GM12878 (cell line): Measurements from ENCODE around the gene TATDN3. TPM values are rescaled to one million over a fixed set of nuclear protein-coding genes. Genes with fewer than 3 reads are reported as not detected.

Source experiments
- BACH1 ChIP-seq: fragments of 450-650 bp; IDR thresholded peaks from 2 replicates; pipeline ENCODE4 v1.6.1; 2017; ENCODE audit warnings: mild to moderate bottlenecking, borderline replicate concordance
- BMI1 ChIP-seq: fragments of 450-650 bp; IDR thresholded peaks from 2 replicates; pipeline ENCODE4 v1.6.1; 2016; ENCODE audit warnings: mild to moderate bottlenecking, moderate library complexity, borderline replicate concordance
- CBX3 ChIP-seq: fragments of 200-600 bp; sonication (generic); IDR thresholded peaks from 2 replicates; pipeline ENCODE4 v1.6.1; 2016; ENCODE audit warnings: low read depth, borderline replicate concordance
- CHD1 ChIP-seq: IDR thresholded peaks from 2 replicates; pipeline ENCODE4 v1.6.1; 2012; ENCODE audit warnings: low read depth, low read length, improper control_type of control experiment
- CREM ChIP-seq: IDR thresholded peaks from 2 replicates; pipeline ENCODE4 v1.6.1; 2014; ENCODE audit warnings: antibody characterized with exemption, low read depth
- ETV6 ChIP-seq, 2 experiments: fragments of 450-650 bp in 1 of 2; IDR thresholded peaks in 1 of 2; conservative IDR thresholded peaks in 1 of 2; 2 replicates each; pipeline ENCODE4 v1.6.1; 2014; ENCODE audit warnings: antibody characterized with exemption in 1 of 2, borderline replicate concordance in 1 of 2, low read depth in 1 of 2, mild to moderate bottlenecking in 1 of 2, moderate library complexity in 1 of 2
- HDAC6 ChIP-seq: fragments of 200-600 bp; sonication (generic); IDR thresholded peaks from one replicate; pipeline ENCODE4 v1.8.0; 2017; ENCODE audit warnings: antibody characterized with exemption; ENCODE audit not compliant: unreplicated experiment
- IRF4 ChIP-seq: IDR thresholded peaks from 2 replicates; pipeline ENCODE4 v1.6.1; 2011; ENCODE audit warnings: low read depth, low read length
- JUNB ChIP-seq: IDR thresholded peaks from 2 replicates; pipeline ENCODE4 v1.6.1; 2016; ENCODE audit warnings: antibody characterized with exemption, mild to moderate bottlenecking
- KAT2A ChIP-seq: conservative IDR thresholded peaks from 2 replicates; pipeline ENCODE4 v1.6.1; 2011; ENCODE audit warnings: low read depth, low read length; ENCODE audit not compliant: control insufficient read depth
- MEF2A ChIP-seq: IDR thresholded peaks from 2 replicates; pipeline ENCODE4 v1.6.1; 2011; ENCODE audit warnings: low read depth, mild to moderate bottlenecking, low read length, moderate library complexity; ENCODE audit not compliant: insufficient read depth
- MEF2B ChIP-seq: fragments of 450-650 bp; IDR thresholded peaks from 2 replicates; pipeline ENCODE4 v1.6.1; 2018; ENCODE audit warnings: mild to moderate bottlenecking, moderate library complexity; ENCODE audit not compliant: partially characterized antibody, poor library complexity, severe bottlenecking
- MYB ChIP-seq: fragments of 150-350 bp; IDR thresholded peaks from 2 replicates; pipeline ENCODE4 v1.6.1; 2014; ENCODE audit warnings: mild to moderate bottlenecking, low read depth, low read length, borderline replicate concordance
- NFXL1 ChIP-seq: fragments of 450-650 bp; IDR thresholded peaks from 2 replicates; pipeline ENCODE4 v1.6.1; 2017; ENCODE audit warnings: antibody characterized with exemption, mild to moderate bottlenecking, borderline replicate concordance
- NFYB ChIP-seq: IDR thresholded peaks from 2 replicates; pipeline ENCODE4 v1.6.1; 2011; ENCODE audit warnings: low read depth, mild to moderate bottlenecking, low read length, improper control_type of control experiment, moderate library complexity; ENCODE audit not compliant: insufficient read depth
- YBX1 ChIP-seq: fragments of 450-650 bp; IDR thresholded peaks from 2 replicates; pipeline ENCODE4 v1.6.1; 2016; ENCODE audit warnings: antibody characterized with exemption
- ZNF384 ChIP-seq: IDR thresholded peaks from 2 replicates; pipeline ENCODE4 v1.6.1; 2012; ENCODE audit warnings: low read depth, mild to moderate bottlenecking, low read length, improper control_type of control experiment, borderline replicate concordance
- polyA plus RNA-seq, 11 experiments: library from polyadenylated mRNA; depleted of rRNA in 4 of 11; unstranded in 6 of 11; stranded (reverse) in 5 of 11; fragments of >200 nt; fragmentation: Nextera tagmentation in 4 of 11; fragmentation: Illumina TruSeq in 1 of 11; extraction: Ambion mirVana in 4 of 11; extraction: Trizol in 1 of 11; gene quantifications; 1 replicate in 1 of 11; 2 replicates in 10 of 11; pipeline versions ENCODE4 v1.2.1 to v1.2.3, GENCODE V29; 2011 to 2016; ENCODE audit warnings: inconsistent platforms in 2 of 11, missing spikeins in 2 of 11, low read depth in 1 of 11
- total RNA-seq, 4 experiments: library from RNA; depleted of rRNA in 3 of 4; stranded (reverse); fragments of >200 nt in 3 of 4; fragmentation: Illumina TruSeq in 1 of 4; extraction: Trizol in 1 of 4; gene quantifications; 2 replicates each; pipeline versions ENCODE4 v1.2.1 to v1.2.3, GENCODE V29; 2013 to 2021
- TF ChIP-seq, protein P1 (sequence below): IDR thresholded peaks from 2 replicates; pipeline ENCODE4 v1.6.1; 2012; ENCODE audit warnings: low read length, inconsistent platforms

The TATDN3 gene
- total and polyA plus RNA-seq, 10 of the 15 experiments (the other 5 are each of a cell fraction or from before 2014, with no cell fraction given) = 15.5 to 40.0 (median 22.7) TPM

DNA sequence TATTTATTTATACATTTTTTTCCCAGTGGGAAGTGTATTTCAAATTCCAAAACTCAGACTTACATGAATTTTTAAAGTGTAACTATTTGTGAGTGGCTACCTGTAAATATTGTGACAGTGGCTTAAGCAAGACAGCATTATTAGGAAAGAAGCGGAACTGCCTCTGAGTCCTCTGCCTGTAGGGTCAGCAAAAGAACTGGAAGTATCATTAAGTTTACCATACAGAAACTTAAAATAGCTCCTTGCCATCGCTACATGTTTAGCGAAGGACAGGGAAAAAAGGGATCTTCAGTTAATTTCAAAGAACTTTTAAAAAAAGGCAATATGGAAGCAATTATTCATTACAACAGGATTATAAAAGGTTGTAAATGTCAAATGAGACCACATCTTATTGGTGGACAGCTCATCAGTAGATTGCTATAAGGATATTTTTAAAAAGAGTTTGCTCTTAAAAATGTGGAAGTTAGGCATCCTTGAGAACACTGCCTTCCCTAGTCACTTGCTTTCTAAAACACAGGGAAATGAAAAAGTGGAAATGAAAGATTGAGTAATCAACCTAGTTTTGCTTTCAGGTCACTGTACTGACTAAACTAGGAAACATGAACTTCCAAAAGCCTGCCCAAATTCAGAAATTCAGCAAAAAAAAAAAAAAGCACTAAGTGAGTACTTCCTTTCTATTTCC lies 39.3 kb upstream of the TATDN3 start (continued):
- TF ChIP-seq MEF2A (0 out of 2 replicates have a peak, but pooled peaks have one; percentile 17), ETV6 (conservative IDR thresholded peaks at IDR 0.05 in 1 of 2, IDR thresholded peaks at IDR 0.05 in 1 of 2; ENCODE audit: borderline replicate concordance in 1 of 2, low read depth in 1 of 2) (peak in 1 of 2 experiments; percentile 74; a peak in 1 of 4 replicates), BACH1 (no peak), KAT2A (no peak), JUNB (peak; percentile 56), MYB (no peak), ZNF384 (0 out of 2 replicates have a peak, but pooled peaks have one; percentile 43), HDAC6 (no peak), NFXL1 (no peak), CREM (no peak), NFYB (no peak), YBX1 (no peak), CBX3 (no peak), MEF2B (no peak), BMI1 (peak; percentile 27; the same call in 1 of the 2 replicates), IRF4 (0 out of 2 replicates have a peak, but pooled peaks have one; percentile 36), CHD1 (no peak)
- TF ChIP-seq, protein P1, sequence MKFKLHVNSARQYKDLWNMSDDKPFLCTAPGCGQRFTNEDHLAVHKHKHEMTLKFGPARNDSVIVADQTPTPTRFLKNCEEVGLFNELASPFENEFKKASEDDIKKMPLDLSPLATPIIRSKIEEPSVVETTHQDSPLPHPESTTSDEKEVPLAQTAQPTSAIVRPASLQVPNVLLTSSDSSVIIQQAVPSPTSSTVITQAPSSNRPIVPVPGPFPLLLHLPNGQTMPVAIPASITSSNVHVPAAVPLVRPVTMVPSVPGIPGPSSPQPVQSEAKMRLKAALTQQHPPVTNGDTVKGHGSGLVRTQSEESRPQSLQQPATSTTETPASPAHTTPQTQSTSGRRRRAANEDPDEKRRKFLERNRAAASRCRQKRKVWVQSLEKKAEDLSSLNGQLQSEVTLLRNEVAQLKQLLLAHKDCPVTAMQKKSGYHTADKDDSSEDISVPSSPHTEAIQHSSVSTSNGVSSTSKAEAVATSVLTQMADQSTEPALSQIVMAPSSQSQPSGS = peak; percentile 55; the same call in 1 of the 2 replicates
- TF ChIP-seq, all 136 proteins: peak for 15
